ENCODE results near the gene GTSE1.

Gene GTSE1

DNA sequence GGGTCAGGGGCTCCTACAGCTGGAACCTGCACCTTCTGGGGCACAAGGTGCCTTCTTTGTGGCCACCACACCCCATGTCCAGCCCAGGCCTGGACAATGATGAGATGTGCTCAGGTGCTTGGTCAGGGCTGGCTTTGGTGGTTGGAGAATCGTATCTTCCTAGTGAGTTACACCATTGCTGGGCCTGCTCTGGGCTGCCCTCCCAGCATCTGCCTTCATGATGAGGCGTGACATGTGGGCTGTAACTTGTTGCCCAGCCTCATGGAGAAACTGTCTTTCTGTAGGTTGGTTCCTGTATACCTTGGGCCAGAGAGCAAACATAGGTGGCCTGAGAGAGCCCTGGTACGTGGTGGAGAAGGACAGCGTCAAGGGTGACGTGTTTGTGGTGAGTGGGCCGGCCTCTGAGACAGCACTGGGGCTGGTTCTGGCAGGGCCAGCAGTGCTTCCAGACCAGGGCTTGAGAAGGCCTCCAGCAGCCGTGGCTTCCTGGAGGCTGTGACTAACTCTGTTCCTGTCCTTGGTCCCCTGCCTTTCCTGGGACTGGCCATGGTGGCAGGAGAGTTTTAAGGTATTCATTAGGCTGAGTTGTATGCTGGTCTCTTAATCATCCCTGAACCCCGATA lies 56.9 kb downstream of the GTSE1 start:
- DNase-seq (ENCODE audit: low spot score) = no peak

DNA sequence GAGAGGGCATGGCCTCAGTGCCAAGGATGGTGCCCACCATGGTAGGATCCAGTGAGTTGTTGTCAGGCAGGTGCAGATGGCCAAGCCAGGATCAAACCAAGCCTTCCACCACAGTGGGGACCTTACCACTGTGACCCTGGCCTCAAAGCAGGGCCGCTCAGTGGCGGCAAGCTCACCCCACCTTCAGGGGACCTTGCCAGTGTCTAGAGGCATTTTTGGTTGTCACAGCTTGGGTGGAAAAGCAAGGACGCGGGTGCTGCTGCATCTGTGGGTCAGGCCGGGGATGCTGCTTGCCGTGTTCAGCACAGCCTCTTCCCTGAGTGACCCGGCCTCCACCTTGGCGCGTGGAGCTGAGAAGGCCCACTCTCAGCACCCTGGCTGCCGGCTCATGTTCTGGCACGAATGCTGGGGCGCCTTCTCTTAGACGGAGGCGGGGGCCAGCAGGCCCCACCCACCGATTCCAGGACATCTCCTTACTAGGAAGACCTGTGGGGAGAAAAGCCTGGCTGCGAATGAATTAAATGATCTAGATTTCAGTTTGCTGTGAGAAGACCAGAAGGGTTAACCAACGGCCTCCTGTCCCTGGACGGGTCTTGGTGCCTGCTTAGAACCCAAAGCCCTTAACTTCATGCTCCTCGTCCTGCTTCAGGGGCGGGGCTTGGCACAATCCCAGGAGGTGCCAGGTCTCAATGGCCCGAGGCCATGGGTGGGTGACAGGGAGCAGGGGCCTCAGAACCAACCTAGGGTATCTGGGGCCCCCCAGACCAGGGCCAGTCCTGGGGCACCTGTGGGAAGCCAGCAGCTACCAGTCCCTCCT lies 57.7 kb downstream of the GTSE1 start:
- no peak for DNase-seq (ENCODE audit: low spot score)

- no peak for DNase-seq (ENCODE audit: low spot score)
Observed at GRCh38 chr22:46354993-46355305, 58.3 kb downstream of the GTSE1 start.

DNA sequence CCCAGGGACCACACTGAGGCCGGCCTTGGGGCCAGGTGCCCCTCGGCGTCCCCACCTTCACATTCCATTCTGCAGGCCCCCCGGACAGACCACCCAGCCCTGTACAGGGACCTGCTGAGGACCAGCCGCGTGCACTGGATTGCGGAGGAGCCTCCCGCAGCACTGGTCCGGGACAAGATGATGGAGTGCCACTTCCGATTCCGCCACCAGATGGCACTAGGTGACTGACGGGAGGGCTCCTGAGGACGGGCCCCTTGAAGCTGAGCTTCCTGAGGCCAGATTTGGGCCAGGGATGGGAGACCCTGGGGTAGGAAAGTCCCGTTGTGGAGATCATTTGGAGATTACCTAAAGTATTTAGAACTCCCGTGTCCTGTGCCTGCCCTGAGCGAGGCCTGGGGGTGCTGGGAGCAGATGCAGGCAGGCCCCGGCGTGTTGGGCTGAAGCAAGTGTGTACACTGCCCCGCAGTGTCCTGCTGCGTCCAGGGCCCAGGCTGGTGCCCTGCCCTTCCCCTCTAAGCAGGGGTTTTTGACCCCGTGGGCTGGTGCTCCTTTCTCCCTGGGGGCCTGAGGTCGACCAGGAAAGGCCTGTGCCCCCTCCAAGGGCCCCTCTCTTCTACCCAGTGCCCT lies 58.8 kb downstream of the GTSE1 start:
- DNase-seq (ENCODE audit: low spot score) = peak; percentile 75

- DNase-seq (ENCODE audit: low spot score) = no peak
Observed at GRCh38 chr22:46355996-46356471, 59.4 kb downstream of the GTSE1 start.

DNA sequence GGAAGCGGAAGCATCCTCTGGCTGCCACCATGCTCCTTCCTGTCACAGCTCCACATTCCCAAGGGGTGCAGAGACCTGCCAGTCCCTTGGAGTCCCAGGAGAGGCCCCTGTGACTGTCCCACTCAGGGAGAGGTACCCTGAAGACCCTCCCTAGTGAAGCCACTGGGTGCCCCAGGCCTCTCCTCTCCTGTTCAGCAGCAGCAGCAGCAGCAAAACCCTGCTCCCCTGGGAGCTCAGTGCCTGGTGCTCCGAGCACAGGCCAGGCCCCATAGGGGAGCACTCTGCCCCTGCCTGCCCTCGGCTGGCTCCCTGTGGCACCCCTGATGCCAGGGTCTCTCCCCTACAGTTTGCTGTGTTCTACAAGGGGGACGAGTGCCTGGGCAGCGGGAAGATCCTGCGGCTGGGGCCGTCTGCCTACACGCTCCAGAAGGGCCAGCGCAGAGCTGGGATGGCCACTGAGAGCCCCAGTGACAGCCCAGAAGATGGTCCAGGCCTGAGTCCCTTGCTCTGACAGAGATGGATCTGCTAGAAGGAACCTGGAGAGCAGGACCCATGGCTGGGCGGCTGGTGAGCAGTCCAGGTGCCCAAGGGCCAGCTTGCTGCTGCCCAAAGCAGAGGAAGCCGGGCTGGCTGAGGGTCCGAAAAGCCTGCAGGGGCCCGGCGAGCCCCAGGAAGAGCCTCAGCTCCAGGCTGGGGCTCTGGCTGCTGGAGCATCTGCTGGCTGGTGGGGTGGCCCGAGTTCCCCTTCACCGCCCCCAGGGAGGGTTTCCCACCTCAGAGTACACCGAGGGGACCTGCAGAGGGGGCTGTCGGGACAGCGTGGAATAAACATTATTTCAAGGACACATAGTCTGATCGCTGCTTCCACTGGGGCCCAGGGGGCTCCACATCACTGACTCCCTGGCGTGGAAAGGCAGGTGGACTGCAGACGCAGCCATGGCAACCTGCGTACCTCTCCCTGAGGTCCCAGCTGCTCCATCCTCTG lies 60.1 kb downstream of the GTSE1 start:
- DNase-seq (ENCODE audit: low spot score) = no peak

DNA sequence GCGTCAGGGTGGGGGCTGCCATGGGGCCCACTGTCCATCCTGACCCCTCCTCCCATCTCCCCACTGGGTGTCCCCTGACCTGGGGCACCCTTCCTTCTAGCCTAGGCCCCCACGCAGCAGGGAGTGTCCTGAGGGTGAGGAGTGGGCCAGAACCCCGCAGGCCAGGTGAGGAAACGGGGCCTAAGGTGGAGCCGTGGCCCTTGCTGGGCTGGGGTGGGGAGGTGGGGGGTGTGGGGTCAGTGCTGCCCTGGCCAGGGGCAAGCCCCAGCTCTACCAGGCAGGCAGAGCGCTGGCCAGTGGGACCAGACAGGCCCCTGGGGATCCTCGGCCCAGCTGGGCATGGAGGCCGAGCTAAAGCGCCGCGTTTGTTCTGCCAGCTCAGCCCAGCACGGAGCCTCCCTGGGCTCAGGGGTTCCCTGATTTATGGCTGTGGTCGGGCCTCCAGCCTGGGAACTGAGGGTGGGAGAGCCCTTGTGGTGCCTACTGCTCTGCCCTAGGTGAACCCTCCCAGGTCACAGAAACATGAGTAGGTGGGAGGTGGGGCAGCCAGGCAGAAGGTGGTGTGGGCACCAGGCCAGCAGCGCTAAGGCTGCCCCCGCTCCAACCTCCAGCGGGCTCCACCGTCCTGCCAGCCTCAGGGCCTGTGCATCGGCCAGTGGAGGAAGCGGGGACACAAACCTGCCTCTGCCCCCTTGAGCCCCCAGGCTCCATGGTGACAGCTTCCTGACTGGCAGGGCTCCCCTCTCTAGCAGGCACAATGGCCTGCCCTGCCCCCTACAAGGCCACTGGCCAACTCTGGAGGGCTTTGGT lies 61.2 kb downstream of the GTSE1 start:
- no peak for DNase-seq (ENCODE audit: low spot score)

- no peak for DNase-seq (ENCODE audit: low spot score)
Observed at GRCh38 chr22:46358766-46359165, 62.1 kb downstream of the GTSE1 start.

- no peak for DNase-seq (ENCODE audit: low spot score)
Observed at GRCh38 chr22:46359362-46359761, 62.7 kb downstream of the GTSE1 start.

DNA sequence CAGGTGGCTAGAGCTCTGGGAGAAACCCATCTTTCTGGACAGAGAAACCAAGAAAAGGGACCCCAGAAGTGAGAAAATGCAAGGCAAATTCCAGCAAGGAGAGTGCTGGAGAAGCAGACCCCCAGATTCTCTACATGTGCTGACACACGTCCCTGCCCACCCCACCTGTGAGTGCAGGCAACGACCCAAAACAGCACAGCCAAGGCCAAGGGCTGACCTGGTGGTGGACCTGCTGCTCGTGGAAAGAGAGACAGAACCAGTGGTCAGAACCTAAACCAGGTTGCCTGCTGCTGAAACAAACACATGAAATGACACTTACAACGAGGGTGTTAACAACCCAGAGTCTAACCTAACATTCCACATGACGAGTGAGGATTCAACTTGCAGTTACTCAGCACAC lies 63.4 kb downstream of the GTSE1 start:
- no peak for DNase-seq (ENCODE audit: low spot score)

GRCh38 chr22:46360891-46361290 lies 64.2 kb downstream of the GTSE1 start:
- DNase-seq (ENCODE audit: low spot score) = no peak

GRCh38 chr22:46361826-46362202 lies 65.1 kb downstream of the GTSE1 start:
- no peak for DNase-seq (ENCODE audit: low spot score)

DNA sequence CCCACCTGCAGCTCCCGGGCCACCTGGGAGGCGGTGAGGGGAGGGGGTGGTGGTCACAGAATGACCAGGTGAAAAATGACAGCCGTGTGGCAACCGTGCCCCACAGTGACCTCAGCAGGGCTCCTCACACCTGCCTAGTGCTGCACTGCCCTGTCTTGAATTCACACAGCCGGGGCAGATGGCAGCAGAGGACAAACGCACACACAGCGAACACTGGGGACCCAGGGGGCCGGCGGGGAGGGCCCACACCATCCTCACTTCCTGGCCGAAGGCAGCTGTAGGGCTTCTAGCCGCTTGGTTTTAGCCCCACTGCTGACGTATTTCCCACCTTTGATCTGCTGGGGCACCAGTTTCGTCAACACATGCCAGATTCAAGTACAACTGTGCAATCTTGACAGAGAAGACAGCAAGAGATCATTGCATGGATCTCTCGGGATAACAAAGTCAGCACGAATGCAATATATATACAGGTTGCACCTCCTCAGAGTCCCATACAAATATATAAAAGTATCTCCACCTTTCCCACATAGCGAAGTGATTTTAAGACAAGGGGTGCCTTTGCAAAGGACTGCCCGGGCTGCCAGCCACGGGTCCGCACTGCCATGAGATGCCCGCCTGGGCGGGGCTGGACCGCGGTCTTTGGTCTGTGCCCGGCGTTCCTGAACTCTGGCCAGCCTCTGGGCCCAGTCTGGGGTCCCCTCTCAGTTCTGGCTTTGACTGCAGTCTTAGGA lies 65.7 kb downstream of the GTSE1 start:
- no peak for DNase-seq (ENCODE audit: low spot score)

GRCh38 chr22:46362934-46363515 lies 66.4 kb downstream of the GTSE1 start:
- DNase-seq (ENCODE audit: low spot score) = no peak

DNA sequence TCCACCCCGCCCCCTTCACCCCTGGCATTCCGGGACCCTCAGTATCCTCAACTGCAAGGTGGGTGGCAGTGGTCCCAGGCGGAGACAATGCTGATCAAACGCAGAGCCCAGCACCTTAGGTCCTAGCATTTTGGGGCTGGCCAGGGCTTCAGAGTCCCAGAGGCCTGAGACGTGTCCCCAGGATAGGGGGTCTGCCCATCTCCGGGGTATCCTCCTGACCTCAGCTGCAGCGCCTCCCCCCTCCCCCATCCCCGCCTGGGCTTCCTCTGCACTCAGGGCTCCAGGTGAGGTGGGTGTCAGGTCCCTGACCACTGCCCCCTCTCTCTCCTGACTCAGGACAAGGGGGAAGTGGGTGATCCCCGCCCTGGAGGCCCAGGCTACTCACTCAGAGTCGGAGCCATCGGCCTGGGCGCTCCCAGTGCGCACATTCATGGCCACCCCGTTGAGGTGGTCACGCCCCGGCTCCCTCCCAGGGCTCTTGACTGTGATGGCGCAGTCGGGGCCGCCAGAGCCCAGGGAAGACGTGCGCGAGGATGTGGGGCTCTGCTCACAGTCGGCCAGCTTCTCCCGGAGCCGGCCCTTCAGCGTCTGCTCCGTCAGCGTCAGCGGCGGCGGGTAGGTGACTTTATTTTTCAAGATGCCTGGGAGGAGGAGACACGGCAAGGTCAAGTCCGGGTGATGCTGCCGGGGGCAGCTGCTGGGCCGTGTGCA lies 67.1 kb downstream of the GTSE1 start:
- DNase-seq (ENCODE audit: low spot score) = no peak

DNA sequence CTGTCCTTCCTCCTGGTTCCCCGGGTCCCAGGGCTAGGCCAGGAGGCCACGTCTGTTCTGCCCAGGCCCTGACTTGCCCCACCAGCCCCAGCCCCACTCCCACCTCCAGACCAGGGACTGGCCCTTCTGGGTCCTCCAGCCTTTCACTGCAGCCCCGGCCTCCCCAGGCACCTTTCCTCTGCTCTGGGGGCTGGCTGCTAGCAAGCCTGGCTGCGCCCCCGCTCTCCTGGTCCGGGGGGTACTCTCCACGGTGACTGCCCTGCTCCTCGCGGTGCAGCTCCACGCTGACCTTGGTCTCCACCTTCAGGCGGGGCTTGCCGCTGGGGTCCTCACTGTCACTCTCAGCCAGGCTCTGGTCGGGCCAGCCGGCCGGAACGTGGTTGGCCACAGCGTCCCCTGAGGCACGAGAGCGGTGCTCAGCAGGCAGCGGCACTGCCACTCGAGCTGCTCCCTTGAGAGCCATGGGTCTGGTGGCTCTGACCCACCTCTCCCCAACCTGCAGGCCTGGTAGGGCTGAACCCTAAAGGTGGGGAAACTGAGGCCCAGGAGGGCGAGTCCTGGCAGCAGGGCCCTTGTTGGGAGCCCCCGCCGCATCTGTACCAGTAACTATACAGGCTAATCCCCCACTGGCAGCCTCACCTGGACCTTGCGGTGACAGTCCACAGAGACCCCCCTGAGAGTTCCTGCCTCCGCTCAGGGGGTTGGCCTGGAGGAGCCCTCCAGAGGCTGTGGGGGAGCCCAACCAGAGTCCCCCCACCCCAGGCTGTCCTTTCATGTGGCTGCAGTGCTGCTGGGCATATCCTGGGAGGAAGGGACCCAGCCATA lies 67.9 kb downstream of the GTSE1 start:
- DNase-seq (ENCODE audit: low spot score) = peak; percentile 41

DNA sequence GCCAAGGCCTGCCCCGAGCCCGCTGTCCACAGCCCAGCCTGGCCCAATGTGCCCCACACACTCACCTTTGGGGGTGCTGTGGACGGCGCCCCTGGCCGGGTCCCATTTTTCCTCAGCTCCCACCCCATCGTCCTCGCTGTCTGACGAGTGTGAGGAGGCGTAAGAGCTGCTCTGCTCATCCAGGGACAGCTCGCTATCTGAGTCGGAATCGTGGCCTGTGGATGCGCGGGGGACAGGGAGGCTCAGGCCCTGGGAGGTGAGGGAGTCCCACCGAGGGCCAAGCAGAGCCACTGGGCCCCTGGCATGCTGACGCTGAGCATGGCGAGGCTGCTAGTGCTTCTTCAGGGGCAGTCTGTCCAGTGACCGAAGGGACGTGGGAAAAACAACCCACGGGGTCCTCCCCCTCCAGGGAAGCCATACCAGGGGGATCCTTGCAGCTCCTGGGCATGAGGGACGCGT lies 68.5 kb downstream of the GTSE1 start:
- DNase-seq (ENCODE audit: low spot score) = no peak

GRCh38 chr22:46366327-46366731 lies 69.7 kb downstream of the GTSE1 start:
- no peak for DNase-seq (ENCODE audit: low spot score)
